Measurements from ENCODE around the gene PNPLA1.

GRCh38 chr6:36280983-36281382 is 11.1 kb downstream of the PNPLA1 start:
- TF ChIP-seq, protein P1, sequence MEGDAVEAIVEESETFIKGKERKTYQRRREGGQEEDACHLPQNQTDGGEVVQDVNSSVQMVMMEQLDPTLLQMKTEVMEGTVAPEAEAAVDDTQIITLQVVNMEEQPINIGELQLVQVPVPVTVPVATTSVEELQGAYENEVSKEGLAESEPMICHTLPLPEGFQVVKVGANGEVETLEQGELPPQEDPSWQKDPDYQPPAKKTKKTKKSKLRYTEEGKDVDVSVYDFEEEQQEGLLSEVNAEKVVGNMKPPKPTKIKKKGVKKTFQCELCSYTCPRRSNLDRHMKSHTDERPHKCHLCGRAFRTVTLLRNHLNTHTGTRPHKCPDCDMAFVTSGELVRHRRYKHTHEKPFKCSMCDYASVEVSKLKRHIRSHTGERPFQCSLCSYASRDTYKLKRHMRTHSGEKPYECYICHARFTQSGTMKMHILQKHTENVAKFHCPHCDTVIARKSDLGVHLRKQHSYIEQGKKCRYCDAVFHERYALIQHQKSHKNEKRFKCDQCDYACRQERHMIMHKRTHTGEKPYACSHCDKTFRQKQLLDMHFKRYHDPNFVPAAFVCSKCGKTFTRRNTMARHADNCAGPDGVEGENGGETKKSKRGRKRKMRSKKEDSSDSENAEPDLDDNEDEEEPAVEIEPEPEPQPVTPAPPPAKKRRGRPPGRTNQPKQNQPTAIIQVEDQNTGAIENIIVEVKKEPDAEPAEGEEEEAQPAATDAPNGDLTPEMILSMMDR (conservative IDR thresholded peaks at IDR 0.05): no peak
- no peak for TF ChIP-seq ZFX (IDR thresholded peaks at IDR 0.05)

All from C4-2B (cell line).